Measurements from ENCODE around the gene SLC16A4.

SLC16A4 gene

DNA sequence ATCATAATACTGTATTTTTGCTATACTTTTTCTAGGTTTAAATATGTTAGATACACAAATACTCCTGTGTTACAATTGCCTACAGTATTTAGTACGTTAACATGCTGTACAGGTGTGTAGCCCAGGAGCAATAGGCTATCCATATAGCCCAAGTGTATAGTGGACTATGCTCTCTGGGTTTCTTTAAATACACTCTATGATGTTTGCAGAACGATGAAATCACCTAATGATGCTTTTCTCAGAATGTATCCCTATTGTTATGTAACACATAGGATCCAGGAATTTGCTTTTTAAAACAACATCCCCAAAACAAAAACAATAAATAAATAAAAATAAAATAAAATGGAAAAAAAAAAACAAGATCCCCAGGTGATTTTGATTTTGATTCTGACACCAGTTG, 69.8 kb downstream of the SLC16A4 start:
- DNase-seq: no peak

DNA sequence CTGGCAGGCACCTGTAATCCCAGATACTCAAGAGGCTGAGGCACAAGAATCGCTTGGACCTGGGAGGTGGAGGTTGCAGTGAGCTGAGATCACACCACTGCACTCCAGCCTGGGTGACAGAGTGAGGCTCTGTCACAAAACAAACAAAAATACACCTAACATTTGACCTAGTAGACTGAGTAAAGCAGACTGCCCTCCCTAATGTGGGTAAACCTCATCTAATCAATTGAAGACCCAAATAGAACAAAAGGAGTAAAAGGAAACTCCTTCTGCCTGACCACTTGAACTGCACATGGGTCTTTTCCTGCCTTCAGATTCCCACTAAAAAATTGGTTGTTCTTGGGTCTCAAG, 70.7 kb downstream of the SLC16A4 start:
- DNase-seq: no peak

DNA sequence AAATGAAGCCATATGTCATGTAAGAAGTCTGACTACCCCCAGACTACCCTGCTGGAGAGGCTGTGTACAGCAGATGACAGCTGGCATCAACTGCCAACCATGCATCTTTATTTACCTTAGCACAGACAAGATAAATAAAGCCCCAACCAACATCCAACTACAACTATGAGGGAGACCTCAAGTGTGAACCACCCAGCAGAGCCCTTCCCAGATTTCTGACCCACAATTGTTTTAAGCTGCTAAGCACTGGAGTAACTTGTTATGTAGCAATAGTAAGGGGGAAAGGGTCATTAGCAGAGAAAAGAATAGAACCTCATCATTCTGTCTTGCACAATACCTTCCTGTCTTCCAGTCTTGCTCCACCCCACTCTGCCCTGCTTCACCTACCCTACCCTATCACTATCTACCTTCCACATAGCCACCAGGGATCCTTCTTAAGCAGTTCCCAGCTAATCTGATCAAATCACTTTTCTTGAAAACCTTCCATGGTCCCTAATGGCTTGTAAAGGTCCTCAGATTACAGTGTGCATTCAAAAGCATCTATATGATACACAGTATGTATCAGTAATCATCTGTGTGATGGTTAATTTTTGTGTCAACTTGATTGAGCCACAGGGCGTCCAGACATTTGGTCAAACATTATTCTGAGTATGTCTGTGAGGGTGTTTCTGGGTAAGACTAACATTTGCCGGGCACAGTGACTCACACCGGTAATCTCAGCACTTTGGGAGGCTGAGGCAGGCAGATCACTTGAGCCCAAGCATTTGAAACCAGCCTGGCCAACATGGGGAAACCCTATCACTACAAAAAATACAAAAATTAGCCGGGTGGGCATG, 71.3 kb downstream of the SLC16A4 start:
- DNase-seq: no peak

DNA sequence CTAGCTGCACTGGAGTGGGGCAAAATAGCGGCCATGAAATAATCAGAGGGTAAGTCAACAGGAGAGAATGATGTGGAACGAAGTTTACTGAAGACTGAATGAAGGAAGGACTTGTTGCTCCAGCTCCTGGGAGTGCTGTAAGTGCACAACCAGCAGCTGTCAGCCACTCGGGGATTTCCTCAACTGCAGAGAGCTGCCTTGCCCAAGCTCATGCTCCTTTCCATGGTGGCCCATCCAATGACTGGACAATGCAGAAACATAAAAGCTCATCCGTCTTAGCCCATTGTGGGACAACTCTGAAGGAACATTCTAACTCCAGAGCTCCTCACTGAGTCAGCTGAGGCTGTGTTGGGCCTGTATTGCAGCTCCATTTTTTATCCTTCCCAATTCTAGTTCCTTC, 72.8 kb downstream of the SLC16A4 start:
- no peak for DNase-seq

DNA sequence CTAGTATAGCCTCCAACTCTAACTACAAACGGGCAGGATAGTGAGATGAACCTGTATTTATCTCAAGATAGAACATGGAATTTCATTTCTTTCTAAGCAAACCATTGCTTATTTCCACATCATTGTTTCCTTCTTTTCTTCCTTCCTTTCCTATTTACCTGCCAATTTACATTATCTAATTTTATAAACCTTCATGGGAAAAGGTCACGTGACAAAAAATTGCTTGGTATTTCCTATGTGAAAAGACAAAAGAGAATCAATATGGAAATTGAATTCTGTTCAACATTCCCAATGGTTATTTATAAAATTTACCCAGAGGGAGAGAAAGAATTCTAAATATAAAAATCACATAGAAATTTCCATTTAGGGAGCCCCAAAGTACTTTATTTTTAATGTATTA, 74.1 kb downstream of the SLC16A4 start:
- DNase-seq: no peak
